Measurements from ENCODE around the gene CACNA2D3.

- TF ChIP-seq, protein P1, sequence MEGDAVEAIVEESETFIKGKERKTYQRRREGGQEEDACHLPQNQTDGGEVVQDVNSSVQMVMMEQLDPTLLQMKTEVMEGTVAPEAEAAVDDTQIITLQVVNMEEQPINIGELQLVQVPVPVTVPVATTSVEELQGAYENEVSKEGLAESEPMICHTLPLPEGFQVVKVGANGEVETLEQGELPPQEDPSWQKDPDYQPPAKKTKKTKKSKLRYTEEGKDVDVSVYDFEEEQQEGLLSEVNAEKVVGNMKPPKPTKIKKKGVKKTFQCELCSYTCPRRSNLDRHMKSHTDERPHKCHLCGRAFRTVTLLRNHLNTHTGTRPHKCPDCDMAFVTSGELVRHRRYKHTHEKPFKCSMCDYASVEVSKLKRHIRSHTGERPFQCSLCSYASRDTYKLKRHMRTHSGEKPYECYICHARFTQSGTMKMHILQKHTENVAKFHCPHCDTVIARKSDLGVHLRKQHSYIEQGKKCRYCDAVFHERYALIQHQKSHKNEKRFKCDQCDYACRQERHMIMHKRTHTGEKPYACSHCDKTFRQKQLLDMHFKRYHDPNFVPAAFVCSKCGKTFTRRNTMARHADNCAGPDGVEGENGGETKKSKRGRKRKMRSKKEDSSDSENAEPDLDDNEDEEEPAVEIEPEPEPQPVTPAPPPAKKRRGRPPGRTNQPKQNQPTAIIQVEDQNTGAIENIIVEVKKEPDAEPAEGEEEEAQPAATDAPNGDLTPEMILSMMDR (IDR thresholded peaks at IDR 0.05; ENCODE audit: insufficient read depth, low read depth, low read length) = no peak
- TF ChIP-seq EZH2 (IDR thresholded peaks at IDR 0.05; ENCODE audit: insufficient read depth, low read length) = no peak
Measured at GRCh38 chr3:54574906-54575617, 452.7 kb downstream of the CACNA2D3 start.
